CD4-positive, CD25-positive, alpha-beta regulatory T cell (primary cell): ENCODE results near the gene VSTM2A. TPM values are rescaled to one million over a fixed set of nuclear protein-coding genes. Genes with fewer than 3 reads are reported as not detected.

Experiments
- ATAC-seq, 2 donors: fragments of 150-1000 bp; cut with Tn5 transposase; one replicate each; pipeline ENCODE4 v1.10.0; 2021; ENCODE audit warnings: low read depth in 2 of 2, moderate number of reproducible peaks in 2 of 2, moderate library complexity in 1 of 2
- DNase-seq, 3 donors: peaks; one replicate each; pipeline versions ENCODE4 v3.0.0 to v3.0.0-alpha.2; 2012 to 2022; ENCODE audit warnings: mixed read lengths in 1 of 3
- H3K27ac ChIP-seq: one replicate; pipeline ENCODE4 v1.7.0; 2013; ENCODE audit warnings: mild to moderate bottlenecking, low read length; ENCODE audit not compliant: insufficient read depth, poor library complexity, severe bottlenecking
- H3K27me3 ChIP-seq: one replicate; pipeline ENCODE4 v1.7.0; 2013; ENCODE audit warnings: low read length; ENCODE audit not compliant: control insufficient read depth, insufficient read depth
- H3K36me3 ChIP-seq: one replicate; pipeline ENCODE4 v1.7.0; 2013; ENCODE audit warnings: mild to moderate bottlenecking, low read length, moderate library complexity; ENCODE audit not compliant: control insufficient read depth, insufficient read depth
- H3K4me1 ChIP-seq: 2 replicates; pipeline ENCODE4 v1.7.0; 2013; ENCODE audit warnings: mild to moderate bottlenecking, low read length; ENCODE audit not compliant: insufficient read depth, control insufficient read depth, poor library complexity, severe bottlenecking
- H3K4me3 ChIP-seq: one replicate; pipeline ENCODE4 v1.7.0; 2013; ENCODE audit warnings: low read depth, mild to moderate bottlenecking, low read length, moderate library complexity
- H3K9me3 ChIP-seq, 2 experiments: 1 replicate in 1 of 2; 2 replicates in 1 of 2; pipeline ENCODE4 v1.7.0; 2013; ENCODE audit warnings: low read length in 2 of 2, mild to moderate bottlenecking in 1 of 2, moderate library complexity in 1 of 2; ENCODE audit not compliant: control insufficient read depth in 2 of 2
- H3K27ac Mint-ChIP-seq, 3 donors: one replicate each; pipeline ENCODE4 v1.8.0; 2020 to 2022; ENCODE audit warnings: mild to moderate bottlenecking in 3 of 3, mixed read lengths in 3 of 3, moderate library complexity in 2 of 3
- H3K27me3 Mint-ChIP-seq: one replicate; pipeline ENCODE4 v1.8.0; 2022; ENCODE audit warnings: mild to moderate bottlenecking, mixed read lengths
- H3K36me3 Mint-ChIP-seq: one replicate; pipeline ENCODE4 v1.8.0; 2020; ENCODE audit warnings: mixed read lengths
- H3K4me1 Mint-ChIP-seq, 4 donors: one replicate each; pipeline ENCODE4 v1.8.0; 2020 to 2022; ENCODE audit warnings: mixed read lengths in 4 of 4, mild to moderate bottlenecking in 1 of 4
- H3K4me3 Mint-ChIP-seq, 4 donors: one replicate each; pipeline ENCODE4 v1.8.0; 2020 to 2022; ENCODE audit warnings: mild to moderate bottlenecking in 4 of 4, mixed read lengths in 4 of 4, moderate library complexity in 3 of 4
- H3K9me3 Mint-ChIP-seq, 7 donors: one replicate each; pipeline ENCODE4 v1.8.0; 2020 to 2022; ENCODE audit warnings: mixed read lengths in 7 of 7, mild to moderate bottlenecking in 3 of 7, moderate library complexity in 2 of 7
- polyA plus RNA-seq, 4 donors: library from polyadenylated mRNA; unstranded; fragments of 300-500 nt; fragmentation: Illumina TruSeq; gene quantifications; one replicate each; pipeline ENCODE4 v1.2.3, GENCODE V29; 2021
- total RNA-seq: library from RNA; stranded (reverse); gene quantifications from one replicate; pipeline ENCODE4 v1.2.3, GENCODE V29; 2022

VSTM2A gene
- total and polyA plus RNA-seq, 5 donors from 2014 or later: not detected

DNA sequence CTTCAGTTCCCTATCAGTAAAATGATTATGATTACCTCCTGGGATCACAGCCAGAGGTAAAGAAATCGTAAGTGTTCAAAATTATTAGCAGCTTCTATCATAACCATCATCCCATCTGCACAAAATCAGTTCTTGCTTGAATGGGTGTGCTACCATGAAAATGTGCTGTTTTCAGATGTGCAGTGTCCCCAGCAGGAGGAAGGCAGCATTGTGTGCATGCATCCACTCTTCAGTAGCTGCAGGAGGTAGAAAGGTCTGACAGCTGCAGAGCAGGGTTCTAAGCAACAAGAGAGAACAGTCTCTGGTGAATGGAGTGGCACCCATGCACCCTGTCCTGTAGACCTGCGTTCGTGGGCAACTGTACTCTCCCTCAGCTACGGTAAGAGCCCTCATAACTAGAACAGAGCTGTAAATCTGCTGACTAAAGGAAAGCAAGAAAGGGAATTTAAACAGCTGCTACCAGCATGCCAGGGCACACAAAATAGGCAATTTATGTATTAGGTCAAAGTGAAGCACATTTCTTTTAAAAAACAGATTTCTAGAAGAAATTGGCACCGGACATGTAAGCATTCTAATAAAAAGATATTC lies 21.2 kb downstream of the VSTM2A start:
- Mint-ChIP-seq H3K9me3 (peaks cover 0 to 7% (median 0%) of the 10 kb centered on the region in 7 donors), H3K36me3 (no peaks in the 10 kb centered on the region), H3K27me3 (no peaks in the 10 kb centered on the region), H3K4me3 (no peak overlapping the region), H3K27ac (no peak overlapping the region), H3K4me1 (no peaks in the 10 kb centered on the region)
- H3K27ac ChIP-seq: no peak overlapping the region
- DNase-seq (no peak), ATAC-seq (no peak)
- no peaks in the 10 kb centered on the region for H3K9me3 ChIP-seq
- no peak overlapping the region for H3K4me3 ChIP-seq
- no peaks in the 10 kb centered on the region for H3K36me3 ChIP-seq
- no peaks in the 10 kb centered on the region for H3K27me3 ChIP-seq
- H3K4me1 ChIP-seq: no peaks in the 10 kb centered on the region

DNA sequence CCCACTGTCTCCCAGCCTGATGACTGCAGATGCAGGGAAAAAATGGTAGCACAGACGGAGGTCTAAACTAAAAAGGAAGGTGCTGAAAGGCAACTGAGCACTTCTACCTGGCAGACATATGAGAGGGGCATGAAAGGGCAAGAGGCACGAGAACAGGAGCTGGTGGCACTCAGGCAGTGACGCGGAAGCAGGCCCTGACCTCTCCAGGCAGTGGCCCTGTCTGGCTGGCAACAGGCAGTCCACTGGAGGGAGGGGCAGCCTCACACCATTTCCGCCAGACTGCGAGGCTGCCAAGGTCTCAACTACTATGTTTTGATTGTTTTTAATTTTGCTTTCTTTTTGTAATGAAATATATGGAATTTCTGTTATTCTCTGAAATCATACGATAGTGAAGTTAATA lies 23.3 kb downstream of the VSTM2A start:
- H3K27me3 Mint-ChIP-seq: no peaks in the 10 kb centered on the region
- DNase-seq (no peak), ATAC-seq (no peak)
- no peak overlapping the region for H3K27ac Mint-ChIP-seq
- H3K9me3 Mint-ChIP-seq: peaks cover 0 to 10% (median 0%) of the 10 kb centered on the region in 7 donors
- Histone ChIP-seq H3K27me3 (no peaks in the 10 kb centered on the region), H3K4me1 (no peaks in the 10 kb centered on the region), H3K4me3 (no peak overlapping the region), H3K36me3 (no peaks in the 10 kb centered on the region), H3K9me3 (no peaks in the 10 kb centered on the region), H3K27ac (no peak overlapping the region)
- no peak overlapping the region for H3K4me3 Mint-ChIP-seq
- no peaks in the 10 kb centered on the region for H3K4me1 Mint-ChIP-seq
- no peaks in the 10 kb centered on the region for H3K36me3 Mint-ChIP-seq

DNA sequence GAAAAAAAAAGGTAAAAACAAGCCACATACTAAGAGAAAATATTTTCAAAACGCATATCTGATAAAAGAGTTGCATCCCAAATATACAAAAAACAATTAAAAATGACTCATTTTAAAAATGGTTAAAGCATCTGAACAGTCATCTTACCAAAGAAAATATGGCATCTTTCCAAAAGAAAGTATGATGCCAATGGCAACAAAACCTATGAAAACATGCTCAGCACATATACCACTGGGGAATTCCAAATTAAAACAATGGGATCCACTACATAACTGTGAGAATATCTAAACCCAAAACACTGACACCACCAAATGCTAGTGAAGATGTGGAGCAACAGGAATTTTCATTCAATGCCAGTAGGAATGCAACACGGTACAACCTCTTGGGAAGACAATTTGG lies 39.3 kb downstream of the VSTM2A start:
- DNase-seq (no peak), ATAC-seq (no peak)
- no peaks in the 10 kb centered on the region for H3K4me1 ChIP-seq
- no peaks in the 10 kb centered on the region for H3K27me3 Mint-ChIP-seq
- H3K4me3 Mint-ChIP-seq: no peak overlapping the region
- H3K36me3 ChIP-seq: no peaks in the 10 kb centered on the region
- H3K9me3 ChIP-seq: no peaks in the 10 kb centered on the region
- H3K27me3 ChIP-seq: no peaks in the 10 kb centered on the region
- H3K27ac Mint-ChIP-seq: no peak overlapping the region
- H3K9me3 Mint-ChIP-seq: peaks cover 0 to 15% (median 1%) of the 10 kb centered on the region in 7 donors
- H3K36me3 Mint-ChIP-seq: no peaks in the 10 kb centered on the region
- H3K4me1 Mint-ChIP-seq: no peaks in the 10 kb centered on the region
- no peak overlapping the region for H3K27ac ChIP-seq
- no peak overlapping the region for H3K4me3 ChIP-seq

DNA sequence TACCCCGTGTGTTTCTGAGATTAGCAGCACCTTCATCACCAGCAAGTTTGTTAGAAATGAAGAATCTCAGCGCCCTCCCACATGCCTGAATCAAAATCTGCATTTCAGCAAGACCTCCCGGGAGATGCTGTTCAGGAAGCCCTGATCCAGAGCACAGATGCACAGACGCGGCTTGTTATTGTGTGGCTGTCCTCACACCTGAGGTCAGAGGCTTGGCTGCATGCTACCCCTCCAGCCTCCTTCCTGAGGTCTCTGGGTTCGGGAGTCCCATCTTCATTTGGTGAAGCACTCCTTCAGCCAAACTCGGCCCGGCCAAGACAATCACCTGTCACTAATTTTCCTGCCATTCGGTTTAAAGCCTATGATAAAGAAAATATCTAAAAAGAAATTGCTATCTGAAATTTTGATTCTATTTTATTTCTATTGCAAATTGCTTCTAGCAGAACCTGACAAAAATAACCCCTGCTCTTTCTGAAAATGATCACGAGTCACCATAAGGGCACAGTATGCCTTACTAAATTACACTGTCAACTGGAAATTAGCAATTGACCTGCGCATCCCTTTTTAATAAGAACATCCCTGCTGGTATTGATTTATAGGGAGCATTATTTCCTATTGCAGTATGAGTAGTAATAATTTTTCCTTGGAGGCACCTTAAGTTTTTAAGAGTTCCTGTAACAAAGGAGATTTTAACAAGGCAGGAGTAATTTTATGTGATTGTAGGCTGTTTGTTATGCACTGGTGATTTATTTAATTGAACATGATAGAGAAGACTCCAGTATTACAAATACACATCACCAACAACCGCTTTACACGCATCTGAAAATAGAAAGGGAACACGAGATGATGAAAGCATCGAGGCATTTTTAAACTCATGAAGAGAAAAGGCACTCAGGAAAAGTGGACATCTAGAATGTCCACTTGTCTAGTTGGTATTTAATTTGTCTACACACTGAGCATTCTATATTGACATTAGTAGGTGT lies 49.5 kb downstream of the VSTM2A start:
- Mint-ChIP-seq H3K9me3 (peaks cover 0 to 9% (median 5%) of the 10 kb centered on the region in 7 donors), H3K27me3 (no peaks in the 10 kb centered on the region), H3K4me3 (no peak overlapping the region), H3K27ac (no peak overlapping the region), H3K36me3 (no peaks in the 10 kb centered on the region), H3K4me1 (no peaks in the 10 kb centered on the region)
- H3K36me3 ChIP-seq: no peaks in the 10 kb centered on the region
- no peaks in the 10 kb centered on the region for H3K4me1 ChIP-seq
- ATAC-seq (no peak), DNase-seq (no peak)
- H3K4me3 ChIP-seq: no peak overlapping the region
- no peaks in the 10 kb centered on the region for H3K9me3 ChIP-seq
- H3K27ac ChIP-seq: no peak overlapping the region
- H3K27me3 ChIP-seq: no peaks in the 10 kb centered on the region

DNA sequence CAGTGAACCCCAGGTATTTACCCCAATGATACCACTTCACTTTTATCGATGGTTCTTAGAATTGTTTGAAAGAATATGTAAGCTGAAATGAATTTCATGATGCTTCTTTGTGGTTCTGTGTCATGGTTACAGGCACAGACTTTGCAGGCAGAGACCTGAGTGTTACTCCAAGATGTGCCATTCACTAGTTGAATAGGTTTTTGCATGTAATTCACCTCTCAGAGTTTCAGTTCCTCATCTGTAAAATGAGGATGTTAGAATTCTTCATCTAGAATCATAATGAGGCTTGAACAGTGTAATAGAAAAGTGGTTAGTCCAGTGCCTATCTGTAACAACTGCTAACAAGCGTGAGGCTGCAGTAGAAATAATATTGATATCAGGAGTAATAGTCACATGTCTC lies 54.6 kb downstream of the VSTM2A start:
- ATAC-seq: no peak
- H3K27me3 Mint-ChIP-seq: no peaks in the 10 kb centered on the region
- H3K4me3 ChIP-seq: no peak overlapping the region
- peaks cover 0 to 10% (median 5%) of the 10 kb centered on the region in 7 donors for H3K9me3 Mint-ChIP-seq
- no peak overlapping the region for H3K4me3 Mint-ChIP-seq
- no peaks in the 10 kb centered on the region for H3K27me3 ChIP-seq
- H3K36me3 ChIP-seq: no peaks in the 10 kb centered on the region
- no peak overlapping the region for H3K27ac ChIP-seq
- no peaks in the 10 kb centered on the region for H3K4me1 Mint-ChIP-seq
- H3K36me3 Mint-ChIP-seq: no peaks in the 10 kb centered on the region
- H3K27ac Mint-ChIP-seq: no peak overlapping the region
- no peak for DNase-seq
- no peaks in the 10 kb centered on the region for H3K4me1 ChIP-seq
- H3K9me3 ChIP-seq: peaks cover 0 to 7% of the 10 kb centered on the region in 2 experiments

DNA sequence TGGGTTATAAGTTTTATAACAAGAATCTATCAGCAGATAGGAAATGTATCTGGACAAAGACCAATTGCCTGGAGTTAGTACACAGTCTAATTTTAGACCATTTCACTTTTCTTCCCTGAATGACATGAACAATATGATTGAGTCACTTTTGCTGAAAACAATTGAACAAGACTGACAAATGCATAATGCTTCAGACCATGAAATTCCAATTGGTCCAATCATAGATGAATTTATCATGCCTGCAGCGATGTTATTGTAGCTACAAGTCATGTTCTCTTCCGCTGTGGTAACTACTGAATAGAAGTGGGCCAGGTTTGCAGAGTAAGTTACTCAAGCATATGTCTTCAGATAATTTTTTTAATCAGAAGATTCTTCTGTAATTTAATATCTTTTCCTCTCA lies 73.4 kb downstream of the VSTM2A start:
- DNase-seq (no peak), ATAC-seq (no peak)
- peaks cover 0 to 8% (median 4%) of the 10 kb centered on the region in 7 donors for H3K9me3 Mint-ChIP-seq
- no peaks in the 10 kb centered on the region for H3K36me3 ChIP-seq
- no peak overlapping the region for H3K4me3 ChIP-seq
- no peak overlapping the region for H3K27ac ChIP-seq
- H3K4me1 ChIP-seq: no peaks in the 10 kb centered on the region
- no peaks in the 10 kb centered on the region for H3K9me3 ChIP-seq
- H3K4me3 Mint-ChIP-seq: no peak overlapping the region
- no peaks in the 10 kb centered on the region for H3K27me3 ChIP-seq
- H3K27ac Mint-ChIP-seq: no peak overlapping the region
- H3K36me3 Mint-ChIP-seq: no peaks in the 10 kb centered on the region
- no peaks in the 10 kb centered on the region for H3K4me1 Mint-ChIP-seq
- no peaks in the 10 kb centered on the region for H3K27me3 Mint-ChIP-seq
